Measurements from ENCODE around the gene CYP4F22. TPM values are rescaled to one million over a fixed set of nuclear protein-coding genes. Genes with fewer than 3 reads are reported as not detected.
"Not testable (repeated sequence)": the region's sequence is repeated elsewhere in the genome, so short reads cannot be mapped to it uniquely, and the experiment has no call there.

Gene CYP4F22
- total RNA-seq, 1 donor from 2014 or later: not detected

- DNase-seq (ENCODE audit: missing footprints): no peak
- intact Hi-C loops (cut with DNase I): loop anchor here (1.0 to 10.0 kb wide), 6 partner anchors 102 to 464 kb away; no protein-coding TSS in a partner anchor
- no peak for ATAC-seq
These were observed 48.4 kb downstream of the CYP4F22 start for GRCh38 chr19:15556634-15557181.

- no peak for ATAC-seq
- no peak for DNase-seq (ENCODE audit: missing footprints)
- intact Hi-C loops (cut with DNase I): loop anchor here (2.0 to 10.0 kb wide), 4 partner anchors 102 to 465 kb away; no protein-coding TSS in a partner anchor
These were observed 48.9 kb downstream of the CYP4F22 start for GRCh38 chr19:15557223-15557622.

GRCh38 chr19:15562145-15562544, 53.8 kb downstream of the CYP4F22 start:
- ATAC-seq: no peak
- no peak for DNase-seq (ENCODE audit: missing footprints)
- intact Hi-C loops (cut with DNase I): no loop called here

- DNase-seq (ENCODE audit: missing footprints): no peak
- no peak for ATAC-seq
These were observed 54.5 kb downstream of the CYP4F22 start for GRCh38 chr19:15562861-15563260.

DNA sequence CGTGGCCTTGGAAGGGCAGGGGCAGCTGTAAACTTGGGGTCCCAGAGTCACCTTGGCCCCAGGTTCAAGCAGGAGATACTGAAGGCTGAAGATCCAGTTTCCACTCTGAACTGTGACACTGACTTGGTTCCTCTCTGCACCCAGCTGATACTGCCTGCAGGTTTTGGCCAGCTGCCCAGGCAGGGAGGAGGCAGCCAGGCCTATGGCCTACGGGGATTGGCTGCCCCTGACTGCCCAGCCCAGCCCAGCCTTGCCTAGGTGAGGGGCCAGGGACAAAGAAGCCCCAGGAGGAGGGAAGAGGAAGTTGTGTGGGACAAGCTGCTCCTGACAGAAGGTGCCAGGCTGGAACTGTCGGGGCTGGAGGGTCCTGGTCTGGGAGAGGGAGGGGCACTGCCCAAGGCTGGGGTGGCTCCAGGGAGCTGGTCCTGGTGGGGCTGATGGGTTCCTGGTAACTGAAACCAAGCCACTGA, 55.0 kb downstream of the CYP4F22 start:
- ATAC-seq (peak; percentile 75), DNase-seq (ENCODE audit: missing footprints) (no peak)
- intact Hi-C loops (cut with DNase I): no loop called here

More at GRCh38 chr19:15562861-15563260, 54.5 kb downstream of the CYP4F22 start:
- intact Hi-C loops (cut with DNase I): no loop called here

DNA sequence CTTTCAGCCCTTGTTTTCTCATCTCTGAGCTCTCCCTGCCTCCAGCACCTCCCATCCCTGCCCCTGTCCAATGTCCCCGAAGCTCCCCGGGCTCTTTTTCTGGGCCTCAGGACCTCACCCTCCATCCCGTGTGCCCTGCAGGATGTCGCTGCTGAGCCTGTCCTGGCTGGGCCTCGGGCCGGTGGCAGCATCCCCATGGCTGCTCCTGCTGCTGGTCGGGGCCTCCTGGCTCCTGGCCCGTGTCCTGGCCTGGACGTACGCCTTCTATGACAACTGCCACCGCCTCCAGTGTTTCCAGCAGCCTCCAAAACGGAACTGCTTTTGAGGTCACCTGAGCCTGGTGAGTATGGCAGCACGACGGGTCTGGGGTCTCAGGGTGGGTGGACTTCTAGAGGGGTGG, 55.6 kb downstream of the CYP4F22 start:
- DNase-seq (ENCODE audit: missing footprints) (no peak), ATAC-seq (no peak)
- intact Hi-C loops (cut with DNase I): no loop called here

DNA sequence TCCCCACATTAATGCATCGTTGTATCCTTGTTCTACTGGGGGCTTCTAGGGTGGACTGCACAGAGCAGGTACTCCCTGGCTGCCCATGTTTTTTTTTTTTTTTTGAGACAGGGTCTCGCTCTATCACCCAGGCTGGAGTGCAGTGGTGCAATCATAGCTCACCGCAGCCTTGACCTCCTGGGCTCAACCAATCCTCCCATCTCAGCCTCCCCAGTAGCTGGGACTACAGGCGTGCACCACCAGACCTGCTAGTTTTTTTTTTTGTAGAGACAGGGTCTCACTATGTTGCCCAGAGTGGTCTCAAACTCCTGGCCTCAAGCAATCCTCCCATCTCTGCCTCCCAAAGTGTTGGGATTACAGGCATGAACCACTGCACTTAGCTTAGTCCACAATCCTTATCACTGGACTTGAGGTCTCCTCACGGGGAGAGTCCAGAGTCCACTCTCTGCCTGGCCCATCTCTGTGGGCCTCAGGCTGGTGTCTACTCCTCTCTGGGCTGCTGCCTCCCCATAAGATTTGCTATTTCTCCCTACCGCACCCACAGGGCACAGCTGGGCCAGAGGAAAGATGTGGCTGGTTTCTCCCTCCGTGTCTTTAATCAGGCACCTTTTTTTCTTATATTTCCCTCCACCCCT, 56.3 kb downstream of the CYP4F22 start:
- intact Hi-C loops (cut with DNase I): no loop called here
- ATAC-seq (no peak), DNase-seq (ENCODE audit: missing footprints) (no peak)

GRCh38 chr19:15570420-15570819, 62.1 kb downstream of the CYP4F22 start:
- intact Hi-C loops (cut with DNase I): no loop called here
- no peak for ATAC-seq
- DNase-seq (ENCODE audit: missing footprints): no peak

GRCh38 chr19:15575406-15575805, 67.1 kb downstream of the CYP4F22 start:
- intact Hi-C loops (cut with DNase I): no loop called here
- ATAC-seq (no peak), DNase-seq (ENCODE audit: missing footprints) (no peak)

DNA sequence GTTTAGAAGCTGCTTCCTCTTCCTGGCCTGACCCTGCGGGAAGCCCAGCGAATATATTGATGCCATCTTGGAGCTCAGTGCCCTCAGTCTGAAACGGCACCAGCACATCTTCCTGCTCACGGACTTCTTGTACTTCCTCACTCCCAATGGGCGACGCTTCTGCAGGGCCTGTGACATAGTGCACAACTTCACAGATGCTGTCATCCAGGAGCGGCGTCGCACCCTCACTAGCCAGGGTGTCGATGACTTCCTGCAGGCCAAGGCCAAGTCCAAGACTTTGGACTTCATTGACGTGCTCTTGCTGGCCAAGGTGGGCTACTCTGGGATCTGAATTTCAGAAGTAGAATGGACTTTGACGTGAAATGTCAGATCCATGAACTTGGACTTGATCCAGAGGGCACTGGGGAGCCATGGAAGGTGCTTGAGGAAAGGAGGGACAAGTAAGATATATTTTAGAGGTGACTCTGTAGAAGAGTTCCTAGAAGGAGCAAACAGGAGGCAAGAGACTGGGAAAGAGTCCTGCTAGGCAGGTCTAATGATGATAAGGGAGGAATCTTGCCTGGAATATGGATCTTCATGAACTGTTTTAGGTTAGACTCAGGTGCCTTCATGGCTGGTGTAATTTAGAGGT, 68.3 kb downstream of the CYP4F22 start:
- ATAC-seq (no peak), DNase-seq (ENCODE audit: missing footprints) (no peak)
- intact Hi-C loops (cut with DNase I): no loop called here

- DNase-seq (ENCODE audit: missing footprints) (no peak), ATAC-seq (no peak)
- intact Hi-C loops (cut with DNase I): no loop called here
These were observed 69.0 kb downstream of the CYP4F22 start for GRCh38 chr19:15577184-15577771.

DNA sequence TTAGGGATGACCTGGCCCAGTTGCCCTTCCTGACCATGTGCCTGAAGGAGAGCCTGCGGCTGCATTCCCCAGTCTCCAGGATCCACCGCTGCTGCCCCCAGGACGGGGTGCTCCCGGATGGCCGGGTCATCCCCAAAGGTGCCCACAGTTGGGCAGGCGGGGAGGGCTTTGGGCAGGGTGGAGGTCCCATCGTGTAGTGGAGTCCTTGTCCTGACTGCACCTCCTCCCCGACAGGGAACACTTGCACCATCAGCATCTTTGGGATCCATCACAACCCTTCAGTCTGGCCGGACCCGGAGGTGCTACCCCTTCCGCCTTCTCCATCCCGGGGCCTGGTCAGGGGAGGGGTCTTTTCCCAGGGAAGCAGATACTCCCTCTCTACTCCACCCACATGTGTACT, 75.0 kb downstream of the CYP4F22 start:
- no peak for DNase-seq (ENCODE audit: missing footprints)
- intact Hi-C loops (cut with DNase I): loop anchor here (5.0 kb wide), 1 partner anchor 599 kb away; no protein-coding TSS in a partner anchor
- no peak for ATAC-seq

- DNase-seq (ENCODE audit: missing footprints) (no peak), ATAC-seq (no peak)
- intact Hi-C loops (cut with DNase I): loop anchor here (5.0 kb wide), 1 partner anchor 598 kb away; no protein-coding TSS in a partner anchor
These were observed 75.8 kb downstream of the CYP4F22 start for GRCh38 chr19:15584095-15584494.

DNA sequence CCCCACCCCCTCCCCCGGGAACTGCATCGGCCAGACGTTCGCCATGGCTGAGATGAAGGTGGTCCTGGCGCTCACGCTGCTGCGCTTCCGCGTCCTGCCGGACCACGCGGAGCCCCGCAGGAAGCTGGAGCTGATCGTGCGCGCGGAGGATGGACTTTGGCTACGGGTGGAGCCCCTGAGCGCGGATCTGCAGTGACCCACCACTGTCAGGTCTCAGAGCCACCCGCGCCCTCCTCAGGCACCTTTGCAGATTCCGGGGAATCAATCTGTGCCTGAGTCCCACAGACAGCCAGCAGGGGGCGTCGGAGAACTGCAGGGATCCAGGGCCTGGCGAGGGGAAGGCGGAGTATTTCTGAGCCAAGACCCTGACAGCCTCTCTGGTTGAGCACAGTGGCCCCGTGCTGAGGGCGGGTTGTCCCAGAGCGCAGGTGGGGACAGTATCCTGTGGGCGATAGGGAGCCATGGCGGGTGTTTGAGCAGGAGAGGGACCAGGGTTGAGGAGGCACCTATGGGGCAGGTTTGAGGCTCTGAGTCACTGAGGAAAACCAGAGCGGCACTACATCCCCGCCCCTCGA, 76.3 kb downstream of the CYP4F22 start:
- DNase-seq (ENCODE audit: missing footprints) (peak; percentile 92), ATAC-seq (peak; percentile 79)
- intact Hi-C loops (cut with DNase I): loop anchor here (5.0 kb wide), 1 partner anchor 598 kb away; no protein-coding TSS in a partner anchor

DNA sequence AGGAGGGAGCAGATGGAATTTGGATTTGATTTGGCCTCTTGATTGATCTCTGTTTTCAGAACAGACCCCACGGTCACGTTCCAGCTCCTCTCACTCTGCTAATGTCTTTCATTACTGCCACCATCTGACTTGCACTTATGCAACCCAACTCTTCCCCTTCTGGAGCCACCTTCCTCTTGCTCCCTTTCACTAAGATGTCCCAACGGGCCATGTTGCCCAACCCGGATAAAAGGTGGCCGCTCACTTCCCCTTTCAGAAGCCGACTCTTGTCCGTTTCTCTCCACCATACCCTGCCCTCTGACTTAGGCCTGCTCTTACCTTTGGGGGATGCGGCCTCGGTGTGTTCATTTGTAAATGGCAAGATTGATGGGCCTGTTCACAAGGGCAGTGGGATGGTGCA, 79.3 kb downstream of the CYP4F22 start:
- DNase-seq (ENCODE audit: missing footprints): peak; percentile 89
- intact Hi-C loops (cut with DNase I): no loop called here
- ATAC-seq: no peak

GRCh38 chr19:15588265-15588664, 79.9 kb downstream of the CYP4F22 start:
- ATAC-seq (no peak), DNase-seq (ENCODE audit: missing footprints) (no peak)
- intact Hi-C loops (cut with DNase I): no loop called here

GRCh38 chr19:15589760-15590451, 81.6 kb downstream of the CYP4F22 start:
- DNase-seq (ENCODE audit: missing footprints) (no peak), ATAC-seq (no peak)
- intact Hi-C loops (cut with DNase I): no loop called here

DNA sequence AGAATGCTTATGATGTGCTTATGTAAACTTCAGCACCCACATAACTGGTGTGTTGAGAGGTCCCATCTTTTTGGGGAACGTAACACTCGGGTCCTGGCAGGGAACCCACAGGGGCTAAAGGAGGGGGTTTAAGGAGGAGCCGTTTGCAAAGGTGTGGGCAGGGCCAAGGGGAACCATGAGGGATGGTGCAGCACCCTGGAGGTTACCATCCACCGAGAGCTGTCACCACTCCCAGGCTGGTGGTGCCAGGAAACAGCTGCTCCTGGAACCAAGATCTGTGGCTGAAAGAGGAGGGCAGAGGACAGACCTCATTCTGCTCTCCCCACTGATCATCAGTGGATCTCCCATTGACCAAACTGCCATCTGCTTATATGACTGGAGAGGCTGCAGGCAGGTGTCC, 83.5 kb downstream of the CYP4F22 start:
- ATAC-seq (no peak), DNase-seq (ENCODE audit: missing footprints) (no peak)
- intact Hi-C loops (cut with DNase I): no loop called here

DNA sequence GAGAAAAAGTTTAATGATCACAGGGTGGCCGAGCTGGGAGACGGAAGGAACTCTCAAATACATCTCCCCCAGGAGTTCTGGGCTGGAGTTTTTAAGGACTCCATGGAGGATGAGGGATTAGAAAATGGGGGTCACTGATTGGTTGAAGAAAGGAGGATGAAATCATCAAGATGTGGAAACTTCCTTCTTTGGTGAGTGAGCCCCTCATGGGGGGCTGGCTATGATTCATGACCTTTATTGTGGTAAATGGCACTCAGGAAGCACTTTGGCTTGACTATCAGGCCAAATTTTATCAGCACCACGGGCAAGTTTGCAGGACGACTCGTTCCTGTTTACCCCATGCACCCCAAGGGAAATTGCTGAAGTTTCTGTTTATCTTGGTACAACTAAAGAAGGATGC, 84.2 kb downstream of the CYP4F22 start:
- intact Hi-C loops (cut with DNase I); ATAC-seq; DNase-seq (ENCODE audit: missing footprints): not testable (repeated sequence)
